T-helper 1 cell (primary cell): ENCODE measurements around the gene ZNF519.
A peak's percentile ranks its signal among the peaks of the same experiment; 100 is the strongest.
"Not testable (repeated sequence)": the region's sequence is repeated elsewhere in the genome, so short reads cannot be mapped to it uniquely, and the experiment has no call there.

Experiments used
- DNase-seq, 5 donors: peaks; one replicate each; pipeline ENCODE4 v3.0.0-alpha.2; 2012 to 2020

Gene ZNF519

DNA sequence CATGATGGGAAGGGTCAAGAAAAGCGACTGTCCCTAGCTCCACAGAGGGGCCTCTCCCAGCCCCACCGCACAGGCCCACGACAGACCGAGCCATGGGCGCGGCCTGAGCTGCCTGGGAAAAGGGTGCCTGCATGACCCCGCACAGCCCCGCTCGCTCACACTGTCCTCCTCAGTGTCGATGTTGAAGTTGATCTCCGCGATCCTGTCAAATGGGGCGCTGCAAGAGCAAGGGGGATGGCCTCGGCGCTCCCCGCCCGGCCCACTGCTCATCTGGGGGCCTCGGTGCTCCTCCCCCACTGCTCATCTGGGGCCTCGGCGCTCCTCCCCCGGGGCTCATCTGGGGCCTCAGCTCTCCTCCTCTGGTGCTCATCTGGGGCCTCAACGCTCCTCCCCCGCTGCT lies 14.5 kb upstream of the ZNF519 start:
- not testable (repeated sequence) for DNase-seq

DNA sequence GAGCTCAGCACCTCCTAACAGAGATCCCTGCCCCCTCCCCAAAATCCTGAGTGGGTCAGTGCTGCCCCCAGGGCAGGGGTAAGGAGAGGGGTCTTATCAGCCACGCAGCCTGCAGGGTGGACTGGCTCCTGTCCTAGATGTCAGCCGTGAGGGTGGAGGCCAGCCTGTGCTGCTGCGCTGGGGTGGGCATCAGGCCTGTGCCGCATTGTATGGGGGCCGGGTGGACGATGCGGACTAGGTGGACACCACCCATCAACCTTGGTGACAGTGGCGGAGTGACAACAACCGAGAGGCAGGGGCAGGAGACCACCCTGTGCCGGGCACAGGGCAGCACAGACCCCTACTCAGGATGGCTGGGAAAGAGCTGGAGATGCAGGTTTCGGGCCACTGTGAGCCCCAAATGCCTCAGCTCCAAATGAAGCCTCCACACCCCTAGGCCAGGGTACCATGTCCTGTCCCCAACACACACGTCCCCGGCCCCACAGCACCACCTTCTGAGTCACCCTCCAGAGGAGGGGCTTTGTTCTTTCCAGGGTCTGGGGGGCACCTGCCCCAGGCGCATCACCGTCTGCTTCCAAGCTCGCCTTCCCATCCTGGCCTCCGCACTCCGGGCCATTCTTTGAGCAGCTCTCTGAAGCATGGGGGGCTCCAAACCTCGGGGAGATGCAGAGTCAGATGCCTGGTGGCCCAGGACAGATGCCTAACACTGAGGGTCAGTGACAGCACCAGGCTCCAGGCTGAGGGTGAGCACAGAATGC lies 13.5 kb upstream of the ZNF519 start:
- not testable (repeated sequence) for DNase-seq

DNA sequence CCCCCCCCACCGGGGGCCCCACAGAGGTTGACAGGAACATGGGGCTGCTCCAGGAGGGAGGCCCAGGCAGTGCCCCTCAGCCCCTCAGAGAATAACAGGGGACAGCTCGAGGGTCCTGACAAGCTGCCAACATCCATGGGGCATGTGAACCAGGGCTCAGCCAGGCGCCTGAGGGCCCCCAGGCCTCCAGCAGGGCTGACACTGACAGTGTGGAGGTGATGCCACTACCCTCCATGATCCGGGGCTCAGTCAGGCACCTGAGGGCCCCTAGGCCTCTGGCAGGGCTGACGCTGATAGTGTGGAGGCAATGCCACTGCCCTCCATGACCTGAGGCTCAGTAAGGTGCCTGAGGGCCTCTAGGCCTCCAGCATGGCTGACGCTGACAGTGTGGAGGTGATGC lies 12.8 kb upstream of the ZNF519 start:
- DNase-seq, result not testable (repeated sequence)

DNA sequence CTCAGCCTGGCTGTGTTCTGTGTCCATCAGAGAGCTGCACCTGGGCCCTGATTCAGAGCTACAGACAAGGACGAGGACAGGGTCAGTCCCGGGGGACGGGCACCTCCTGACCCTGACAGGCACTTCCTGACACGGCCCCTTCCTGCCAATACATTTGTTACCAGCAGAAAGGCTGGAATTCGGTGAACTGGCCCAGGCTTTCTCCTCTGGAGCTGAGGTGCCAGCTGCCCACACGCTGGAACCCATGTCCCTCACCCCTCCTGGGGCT lies 12.3 kb upstream of the ZNF519 start:
- no peak for DNase-seq

DNA sequence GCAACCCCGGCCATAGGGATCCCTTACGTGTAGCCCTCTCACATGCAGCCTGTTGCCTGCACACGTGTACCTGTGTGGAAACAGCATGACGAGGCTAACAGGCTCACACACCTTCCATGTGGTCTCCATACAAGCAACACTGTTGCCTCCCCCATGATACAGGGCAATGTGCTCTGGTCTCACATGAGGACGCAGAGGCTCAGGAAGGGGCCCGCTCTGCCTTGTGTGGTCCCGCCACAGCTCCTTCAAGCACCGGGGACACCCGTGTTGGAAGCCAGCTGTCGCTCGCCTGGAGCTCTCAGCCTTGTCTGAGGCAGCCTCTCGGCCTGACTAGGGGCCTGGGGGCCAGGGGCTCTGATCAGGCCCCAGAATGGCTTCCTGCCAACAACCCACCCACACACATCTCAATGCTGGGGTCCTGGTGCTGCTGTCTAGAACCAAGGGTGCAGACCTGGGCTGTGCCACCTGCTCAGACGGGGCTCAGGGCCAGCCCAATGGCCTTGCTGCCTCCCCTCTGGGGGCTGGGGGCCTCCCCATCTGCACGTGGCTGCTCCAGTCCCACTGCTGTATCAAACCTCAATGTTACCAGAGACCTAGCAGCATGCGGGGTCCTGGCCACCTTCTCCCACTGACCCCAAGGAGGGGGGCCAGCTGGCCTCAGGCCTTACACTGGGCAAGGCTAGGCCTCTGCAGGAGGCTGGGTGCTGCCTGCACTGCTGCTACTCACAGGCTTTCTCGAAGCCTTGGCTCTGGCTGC lies 11.8 kb upstream of the ZNF519 start:
- not testable (repeated sequence) for DNase-seq

DNA sequence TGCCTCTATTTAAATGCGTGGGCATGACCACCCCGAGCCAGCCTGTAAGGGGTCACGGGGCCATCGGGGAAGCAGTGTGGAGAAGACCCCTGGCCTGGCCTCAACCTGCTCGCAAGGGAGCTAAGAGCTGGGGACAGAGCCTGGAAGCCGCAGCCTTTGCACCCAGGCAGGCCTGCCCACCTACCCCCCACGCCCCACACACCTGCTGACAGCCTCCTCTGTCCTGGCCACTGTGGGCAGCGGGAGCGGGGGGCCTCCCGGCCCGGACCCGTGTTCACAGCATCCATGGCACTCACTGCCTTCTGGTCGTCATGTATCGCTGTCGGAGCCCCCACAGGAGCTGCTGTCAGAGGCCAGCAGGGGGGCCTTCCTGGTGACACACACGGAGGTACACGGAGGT lies 11.2 kb upstream of the ZNF519 start:
- not testable (repeated sequence) for DNase-seq

DNA sequence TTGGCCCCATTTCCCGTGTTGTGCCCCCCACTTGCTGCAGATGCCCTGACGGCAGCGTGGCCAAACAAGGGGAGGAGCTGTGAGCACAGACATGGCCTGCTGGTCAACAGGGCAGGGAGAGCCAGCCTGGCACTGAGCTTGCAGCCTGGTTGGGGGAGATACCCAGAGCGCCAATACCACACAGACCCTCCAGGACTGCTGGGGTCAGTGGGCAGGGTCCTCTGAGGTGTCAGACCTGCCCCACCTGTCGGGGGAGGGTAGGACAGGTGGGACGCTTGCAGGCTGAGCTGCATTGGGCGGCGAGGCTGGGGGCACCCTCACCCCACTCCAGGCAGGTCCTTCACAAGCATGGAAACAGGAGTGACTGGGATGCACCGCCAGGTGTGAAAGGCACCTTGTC lies 9.9 kb upstream of the ZNF519 start:
- DNase-seq, result not testable (repeated sequence)

DNA sequence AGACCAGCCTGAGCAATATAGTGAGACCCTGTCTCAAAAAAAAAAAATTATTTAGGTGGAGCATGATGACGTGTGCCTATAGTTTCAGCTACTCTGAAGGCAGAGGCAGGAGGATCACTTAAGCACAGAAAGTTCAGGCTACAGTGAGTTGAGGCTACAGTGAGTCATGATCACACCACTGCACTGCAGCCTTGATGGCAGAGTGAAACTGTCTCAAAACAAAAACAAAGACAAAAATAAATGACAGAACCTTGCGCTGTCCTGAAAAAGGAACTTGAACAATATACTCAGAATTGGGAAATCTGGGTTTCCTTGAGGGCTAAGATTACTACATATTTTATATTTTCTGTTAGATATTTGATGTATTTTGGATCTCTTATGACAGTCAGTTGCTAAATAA lies 7.3 kb upstream of the ZNF519 start:
- DNase-seq, result not testable (repeated sequence)

DNA sequence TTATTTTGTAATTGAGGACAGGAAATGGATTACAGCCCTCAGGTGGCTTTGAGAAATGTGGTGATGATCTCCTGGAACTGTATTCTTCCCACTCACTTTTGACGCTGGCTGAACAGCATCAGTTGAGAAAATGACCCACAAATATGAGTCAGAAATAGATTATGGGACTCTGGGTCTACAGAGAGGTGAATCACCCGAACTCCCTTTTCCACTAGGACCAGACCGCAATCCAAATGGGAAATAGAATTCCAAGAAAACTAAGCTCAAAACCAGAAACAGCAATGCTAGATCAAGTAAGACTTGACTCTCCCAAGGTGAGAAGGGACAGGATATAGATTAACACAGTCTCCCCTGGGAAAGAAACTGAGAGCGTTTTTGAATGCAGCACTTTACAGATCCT lies 5.7 kb upstream of the ZNF519 start:
- DNase-seq, result not testable (repeated sequence)

DNA sequence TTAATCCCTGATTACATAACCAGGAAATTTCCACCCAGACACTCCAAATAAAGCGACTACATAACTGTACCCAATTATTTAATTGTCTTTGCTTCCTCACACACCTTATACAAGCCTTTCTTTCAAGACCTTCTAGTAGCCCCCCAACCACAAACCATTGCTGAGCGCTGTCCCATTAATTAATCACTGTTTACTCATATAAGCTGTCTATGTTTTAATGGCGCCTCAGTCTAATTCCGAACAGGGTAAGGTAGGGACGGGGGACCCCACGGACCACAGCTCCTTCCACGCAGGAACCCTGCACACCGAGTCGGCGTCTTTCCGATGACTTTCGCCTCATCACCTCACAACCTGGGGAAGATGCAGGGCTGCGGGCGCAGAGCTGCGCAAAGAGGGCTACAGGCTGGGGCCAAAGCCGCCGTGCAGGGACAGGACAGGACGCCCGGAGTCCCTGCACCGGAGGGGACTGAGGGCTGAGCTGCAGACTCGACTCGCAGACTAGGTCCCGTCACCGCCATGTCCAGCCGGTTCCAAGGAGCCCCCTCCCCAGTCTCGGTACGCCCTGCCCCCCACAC lies 452 bp downstream of the ZNF519 start:
- DNase-seq, result not testable (repeated sequence)

DNA sequence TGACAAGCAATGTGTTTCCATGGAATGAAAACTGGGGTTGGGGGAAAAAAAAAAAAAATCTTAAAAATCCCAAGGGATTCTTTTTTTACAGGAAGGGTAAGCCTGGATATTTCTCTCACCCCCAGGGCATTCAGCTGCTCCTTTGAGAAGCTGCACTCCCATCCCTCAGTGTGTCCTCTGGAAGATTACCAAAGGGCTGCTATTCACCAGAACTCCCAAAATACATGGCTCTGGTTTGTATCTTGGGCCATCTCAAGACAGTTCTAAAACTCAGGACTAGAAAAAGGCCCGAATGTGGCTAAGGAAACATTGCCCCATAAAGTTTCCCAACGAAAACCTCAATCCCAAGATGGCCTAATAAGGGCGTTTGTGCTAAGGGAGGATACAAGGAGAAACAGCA lies 1.4 kb downstream of the ZNF519 start:
- DNase-seq, result not testable (repeated sequence)

DNA sequence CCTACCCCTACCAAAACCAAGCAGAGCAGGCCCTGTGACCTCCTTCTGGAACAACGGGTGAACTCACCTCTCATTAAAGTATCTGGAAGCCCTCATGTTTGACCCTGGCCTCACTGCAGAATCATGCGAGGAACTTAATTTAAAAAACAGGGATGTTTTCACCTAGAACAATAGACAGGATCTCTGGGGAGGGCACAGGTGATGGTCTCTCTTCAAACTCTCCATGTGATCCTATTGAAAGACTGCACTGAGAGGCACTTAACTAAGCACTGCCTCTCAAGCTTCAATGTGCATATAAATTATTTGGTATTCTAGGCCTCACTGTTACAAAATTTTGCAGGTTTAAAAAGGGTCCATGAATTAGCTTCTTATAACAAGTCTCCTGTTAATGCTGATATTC lies 7.5 kb downstream of the ZNF519 start:
- DNase-seq, result no peak

DNA sequence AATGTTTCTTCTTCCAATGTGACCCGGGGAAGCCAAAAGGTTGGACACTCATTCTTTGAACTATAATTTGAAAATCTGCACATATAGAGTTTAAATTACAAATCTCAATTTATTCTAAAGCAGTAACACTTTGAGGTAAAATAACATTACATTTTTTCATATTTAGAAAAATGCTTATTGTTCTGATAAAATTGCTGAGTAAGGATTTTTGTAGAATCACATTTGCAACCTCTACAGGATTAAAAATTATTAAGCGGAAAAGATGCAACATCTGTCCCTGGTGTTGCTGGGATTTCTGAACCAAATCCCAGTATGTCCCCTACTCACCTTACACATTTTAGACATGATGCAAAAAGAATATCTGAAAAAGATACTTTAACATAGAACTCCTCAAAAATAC lies 10.1 kb downstream of the ZNF519 start:
- no peak for DNase-seq

DNA sequence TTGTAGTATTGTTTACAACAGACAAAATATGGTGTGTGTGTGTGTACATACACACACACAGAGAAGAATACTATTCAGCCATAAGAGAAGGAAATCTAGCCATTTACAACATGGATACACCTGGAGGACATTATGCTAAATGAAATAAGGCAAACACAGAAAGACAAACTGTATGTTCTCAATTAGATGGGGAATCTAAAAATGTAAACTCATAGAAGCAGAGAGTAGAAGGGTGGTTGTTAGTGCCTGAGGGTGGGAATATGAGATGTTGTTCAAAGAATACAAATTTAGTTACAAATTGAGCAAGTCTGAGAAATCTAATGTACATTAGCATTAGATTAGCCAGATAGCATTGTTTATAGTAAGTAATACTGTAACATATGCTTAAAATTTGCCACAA lies 11.3 kb downstream of the ZNF519 start:
- no peak for DNase-seq

DNA sequence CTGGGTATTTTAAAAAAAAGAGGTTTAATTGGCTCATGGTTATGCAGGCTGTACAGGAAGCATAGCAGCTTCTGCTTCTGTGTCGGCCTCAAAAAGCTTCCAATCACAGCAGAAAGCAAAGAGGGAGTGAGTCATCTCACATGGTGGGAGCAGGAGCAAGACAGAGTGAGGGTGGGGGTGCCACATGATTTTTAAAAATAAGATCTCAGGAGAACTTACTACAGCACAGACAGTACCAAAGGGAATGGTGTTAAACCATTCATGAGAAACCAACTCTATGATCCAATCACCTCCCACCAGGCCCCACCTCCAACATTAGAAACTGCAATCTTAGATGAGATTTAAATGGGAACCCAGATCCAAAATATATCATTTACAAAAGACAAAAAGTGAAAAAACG lies 14.6 kb downstream of the ZNF519 start:
- DNase-seq, result no peak

DNA sequence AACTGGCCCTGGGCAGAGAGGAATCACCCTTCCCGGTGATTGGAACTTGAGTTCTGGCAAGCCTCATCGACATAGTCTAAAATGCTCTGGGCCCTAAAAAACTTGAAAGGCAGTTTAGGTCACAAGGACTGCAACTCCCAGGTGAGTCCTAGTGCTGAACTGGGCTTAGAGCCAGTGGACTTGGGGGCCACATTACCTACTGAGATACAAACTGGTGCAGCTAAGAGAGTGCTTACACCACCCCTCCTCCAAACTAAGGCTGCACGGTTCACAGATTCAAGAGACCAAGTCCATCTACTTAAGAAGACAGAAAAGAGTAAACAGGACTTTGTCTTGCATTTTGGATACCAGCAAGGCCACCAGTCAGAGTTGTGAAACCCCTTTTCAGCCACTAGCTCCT lies 25.3 kb downstream of the ZNF519 start:
- DNase-seq, result no peak

DNA sequence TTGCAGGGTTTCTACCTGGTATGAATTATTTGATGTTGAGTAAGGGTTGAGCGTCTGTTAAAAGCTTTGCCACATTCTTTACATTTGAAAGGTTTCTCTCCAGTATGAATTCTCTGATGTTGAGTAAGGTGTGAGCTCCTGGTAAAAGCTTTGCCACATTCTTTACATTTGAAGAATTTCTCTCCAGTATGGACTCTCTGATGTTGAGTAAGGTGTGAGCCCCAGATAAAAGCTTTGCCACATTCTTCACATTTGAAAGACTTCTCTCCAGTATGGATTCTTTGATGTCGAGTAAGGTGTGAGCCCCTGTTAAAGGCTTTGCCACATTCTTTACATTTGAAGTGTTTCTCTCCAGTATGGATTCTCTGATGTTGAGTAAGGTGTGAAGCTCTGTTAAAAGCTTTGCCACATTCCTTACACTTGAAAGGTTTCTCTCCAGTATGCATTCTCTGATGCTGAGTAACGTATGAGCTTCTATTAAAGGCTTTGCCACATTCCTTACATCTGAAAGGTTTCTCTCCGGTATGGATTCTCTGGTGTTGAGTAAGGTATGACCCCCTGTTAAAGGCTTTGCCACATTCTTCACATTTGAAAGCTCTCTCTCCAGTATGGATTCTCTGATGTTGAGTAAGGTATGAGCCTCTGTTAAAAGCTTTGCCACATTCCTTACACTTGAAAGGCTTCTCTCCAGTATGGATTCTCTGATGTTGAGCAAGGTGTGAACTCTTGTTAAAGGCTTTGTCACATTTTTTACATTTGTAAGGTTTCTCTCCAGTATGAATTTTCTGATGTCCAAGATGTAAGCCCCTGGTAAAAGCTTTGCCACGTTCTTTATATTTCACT lies 27.1 kb downstream of the ZNF519 start:
- no peak for DNase-seq

DNA sequence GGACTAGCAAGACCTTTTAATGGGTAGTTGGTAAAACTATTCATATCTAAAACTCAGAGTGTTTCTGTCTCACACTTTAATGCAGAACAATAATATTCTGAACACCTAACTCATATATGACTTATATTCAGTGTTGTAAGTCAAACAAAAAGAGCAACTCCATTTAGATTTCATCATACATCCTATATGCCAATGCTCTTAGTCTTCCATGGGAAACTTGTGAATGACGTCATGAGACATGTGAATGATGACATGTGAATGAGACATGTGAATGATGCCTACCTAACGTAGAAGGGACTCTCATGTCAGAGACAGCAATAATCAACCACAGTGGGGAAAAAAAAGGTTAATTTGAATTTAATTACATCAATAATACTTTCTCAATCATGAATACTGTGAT lies 28.0 kb downstream of the ZNF519 start:
- no peak for DNase-seq

DNA sequence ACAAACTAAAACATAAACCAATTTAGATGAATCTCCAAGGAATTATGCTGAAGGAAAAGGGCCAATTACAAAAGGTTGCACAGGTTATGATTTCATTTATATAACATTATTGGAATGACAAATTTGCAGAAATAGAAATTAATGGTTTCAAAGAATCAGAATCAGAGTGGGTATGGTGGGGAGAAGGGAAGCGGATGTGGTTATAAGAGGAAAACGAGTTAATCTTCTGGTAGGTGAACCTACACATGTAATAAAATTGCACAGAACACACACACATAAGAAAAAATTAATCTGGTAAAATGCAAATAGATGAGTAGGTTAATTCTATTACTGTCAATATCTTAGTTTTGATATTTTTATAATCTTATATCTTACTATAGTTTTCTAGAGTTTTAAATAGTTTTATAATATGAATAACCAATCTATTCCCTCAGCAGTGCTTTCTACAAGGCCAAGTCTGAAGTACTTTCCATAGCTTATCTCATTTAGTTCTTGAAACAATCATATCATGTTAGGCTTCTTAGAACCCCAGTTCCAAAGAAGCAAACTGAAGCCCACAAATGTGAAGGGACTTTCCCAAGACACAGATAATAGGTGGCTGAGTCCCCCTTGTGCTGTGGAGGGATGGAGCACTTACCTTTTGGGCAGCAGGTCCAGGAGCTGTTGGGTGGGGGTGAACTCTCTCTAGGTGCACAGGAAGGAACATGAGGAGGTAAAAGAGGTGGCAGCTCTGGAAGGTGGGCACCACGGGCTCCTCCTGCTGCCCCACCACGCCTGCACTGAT lies 31.5 kb downstream of the ZNF519 start:
- peak in 1 of 5 donors; percentile 54 for DNase-seq

DNA sequence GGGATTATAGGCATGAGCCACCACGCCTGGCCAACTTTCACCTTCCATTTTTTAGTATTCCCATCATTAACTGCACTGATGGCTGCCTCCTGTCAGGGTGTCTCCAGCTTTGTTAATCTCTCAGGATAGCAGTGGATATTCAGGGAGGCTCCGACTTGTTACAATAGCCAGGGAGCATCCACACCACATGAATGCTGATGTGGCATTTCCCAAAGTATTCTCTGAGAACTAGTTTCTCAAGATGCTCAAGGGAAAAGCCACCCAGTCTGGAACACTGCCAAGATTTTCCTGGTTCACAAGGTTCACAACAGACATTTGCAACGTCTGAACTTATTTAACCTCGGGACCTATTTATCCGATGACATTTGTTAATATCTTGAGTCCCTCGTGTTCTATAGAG lies 33.8 kb downstream of the ZNF519 start:
- no peak for DNase-seq

DNA sequence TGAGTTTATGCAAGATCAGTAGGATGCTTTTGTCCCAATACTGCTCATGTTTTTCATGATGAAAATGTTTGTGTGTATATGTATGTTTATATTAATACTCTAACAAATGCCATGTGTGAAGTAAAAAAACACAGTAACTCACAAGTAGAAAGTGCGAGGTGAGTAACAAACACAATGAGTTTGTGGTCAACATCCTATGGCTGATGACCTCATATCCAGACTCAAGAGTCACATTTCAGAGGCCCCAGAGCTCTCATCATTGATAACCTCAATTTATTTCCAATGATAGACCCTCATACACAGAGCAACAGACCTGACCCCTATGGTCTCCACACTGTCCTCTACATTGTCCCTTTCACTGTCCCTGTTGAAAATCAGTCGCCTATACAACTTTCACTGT lies 34.5 kb downstream of the ZNF519 start:
- peak in 1 of 5 donors; percentile 32 for DNase-seq

DNA sequence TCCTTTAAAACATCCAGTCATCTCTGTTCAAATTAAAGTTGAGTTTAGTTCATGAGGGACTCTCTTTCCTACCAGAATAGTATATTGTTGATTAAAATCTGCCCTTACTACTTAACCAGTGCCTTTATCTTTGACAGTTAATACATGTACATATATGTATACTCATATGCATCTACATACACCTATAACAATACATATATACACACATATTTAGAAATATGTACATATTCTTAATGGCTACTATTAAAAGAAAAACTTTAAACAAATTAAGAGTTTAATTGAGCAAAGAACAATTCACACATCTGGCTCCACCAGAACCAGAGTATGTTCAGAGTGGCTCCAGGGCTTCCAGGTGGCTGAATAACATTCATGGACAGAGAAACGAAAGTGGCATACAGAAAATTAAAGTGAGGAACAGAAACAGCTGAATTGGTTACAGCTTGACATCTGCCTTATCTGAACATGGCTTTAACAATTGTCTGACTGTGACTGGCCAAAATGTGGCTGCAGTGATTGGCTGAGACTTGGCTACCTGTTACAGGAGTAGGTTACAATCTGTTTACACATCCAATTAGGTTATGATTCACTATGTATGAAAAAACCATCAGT lies 38.8 kb downstream of the ZNF519 start:
- DNase-seq, result no peak
